HFFc6 (cell line): ENCODE measurements around the gene ATP6V0C. TPM values are rescaled to one million over a fixed set of nuclear protein-coding genes. Genes with fewer than 3 reads are reported as not detected.
A peak's percentile ranks its signal among the peaks of the same experiment; 100 is the strongest.

Experiments
- DNase-seq: peaks from one replicate; pipeline ENCODE4 v3.0.0-alpha.2; 2018
- H3K27ac Mint-ChIP-seq: 2 replicates; pipeline ENCODE4 v1.8.0; 2020; ENCODE audit warnings: mild to moderate bottlenecking, mixed read lengths
- H3K27me3 Mint-ChIP-seq: 2 replicates; pipeline ENCODE4 v1.8.0; 2021; ENCODE audit warnings: mild to moderate bottlenecking, moderate library complexity, mixed read lengths; ENCODE audit not compliant: insufficient read depth
- H3K36me3 Mint-ChIP-seq: 2 replicates; pipeline ENCODE4 v1.8.0; 2021; ENCODE audit warnings: low read depth, mixed read lengths
- H3K4me1 Mint-ChIP-seq: 2 replicates; pipeline ENCODE4 v1.8.0; 2020; ENCODE audit warnings: low read depth, mixed read lengths
- H3K4me3 Mint-ChIP-seq: 2 replicates; pipeline ENCODE4 v1.8.0; 2020; ENCODE audit warnings: mild to moderate bottlenecking, moderate library complexity, mixed read lengths
- H3K9me3 Mint-ChIP-seq: 2 replicates; pipeline ENCODE4 v1.8.0; 2020; ENCODE audit warnings: mild to moderate bottlenecking, mixed read lengths
- total RNA-seq, 6 experiments: library from RNA; stranded (reverse); fragmentation: NEBNext Ultra II Directional; extraction: Animal tissue kit (Norgen Biotek cat#: 25700); gene quantifications; 2 replicates in 1 of 6; 3 replicates in 5 of 6; pipeline ENCODE4 v1.2.3, GENCODE V29; 2021
- TF ChIP-seq, protein P1 (sequence below): fragments of 200-600 bp; sonication (generic); IDR thresholded peaks from 2 replicates; pipeline ENCODE4 v1.5.0; 2021; ENCODE audit warnings: antibody characterized with exemption, mild to moderate bottlenecking

The ATP6V0C gene
- total RNA-seq, 6 experiments from 2014 or later = 303 to 341 (median 309) TPM

DNA sequence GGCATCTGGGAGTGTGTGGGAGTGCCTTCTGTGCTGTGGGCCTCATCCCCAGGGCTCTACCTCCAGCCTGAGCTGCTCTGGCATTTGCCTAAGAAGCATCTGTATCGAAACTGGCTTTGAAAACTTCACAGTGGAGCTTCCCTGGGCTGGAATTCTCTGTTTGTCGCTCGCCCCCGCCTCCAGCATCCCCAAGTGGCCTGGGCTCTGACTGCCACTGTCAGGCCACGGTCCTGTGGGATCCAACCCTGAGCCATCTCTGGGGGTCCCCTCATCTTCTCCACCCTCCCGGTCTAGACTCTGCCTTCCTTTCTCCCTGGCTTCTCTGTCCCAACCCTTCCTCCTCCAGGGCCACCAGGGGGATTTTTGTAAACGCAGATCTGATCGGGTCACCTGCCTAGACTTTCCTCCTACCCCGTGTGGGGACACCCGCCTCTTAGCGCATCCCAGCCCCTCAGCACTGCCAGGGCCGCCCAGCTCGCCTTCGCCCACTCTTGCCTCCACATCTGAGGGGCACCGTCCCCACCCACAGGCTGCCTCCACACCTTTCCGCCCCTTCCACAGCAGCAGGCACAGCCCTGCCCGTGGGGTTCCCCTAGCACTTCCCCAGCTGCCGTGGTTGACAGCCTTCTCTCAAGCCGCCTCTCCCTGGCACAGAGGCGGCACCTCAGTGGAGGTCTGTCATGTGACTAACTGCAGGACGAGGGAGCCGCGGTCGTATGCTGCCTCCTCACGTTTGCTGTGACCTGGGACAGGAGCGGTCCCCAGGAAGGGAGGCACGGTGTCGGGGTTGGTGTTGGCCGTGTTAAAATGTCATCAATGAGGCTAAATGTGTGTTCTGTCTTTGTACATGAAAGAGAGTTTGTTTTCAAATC, 26.9 kb upstream of the ATP6V0C start:
- DNase-seq = peak; percentile 22
- TF ChIP-seq, protein P1, sequence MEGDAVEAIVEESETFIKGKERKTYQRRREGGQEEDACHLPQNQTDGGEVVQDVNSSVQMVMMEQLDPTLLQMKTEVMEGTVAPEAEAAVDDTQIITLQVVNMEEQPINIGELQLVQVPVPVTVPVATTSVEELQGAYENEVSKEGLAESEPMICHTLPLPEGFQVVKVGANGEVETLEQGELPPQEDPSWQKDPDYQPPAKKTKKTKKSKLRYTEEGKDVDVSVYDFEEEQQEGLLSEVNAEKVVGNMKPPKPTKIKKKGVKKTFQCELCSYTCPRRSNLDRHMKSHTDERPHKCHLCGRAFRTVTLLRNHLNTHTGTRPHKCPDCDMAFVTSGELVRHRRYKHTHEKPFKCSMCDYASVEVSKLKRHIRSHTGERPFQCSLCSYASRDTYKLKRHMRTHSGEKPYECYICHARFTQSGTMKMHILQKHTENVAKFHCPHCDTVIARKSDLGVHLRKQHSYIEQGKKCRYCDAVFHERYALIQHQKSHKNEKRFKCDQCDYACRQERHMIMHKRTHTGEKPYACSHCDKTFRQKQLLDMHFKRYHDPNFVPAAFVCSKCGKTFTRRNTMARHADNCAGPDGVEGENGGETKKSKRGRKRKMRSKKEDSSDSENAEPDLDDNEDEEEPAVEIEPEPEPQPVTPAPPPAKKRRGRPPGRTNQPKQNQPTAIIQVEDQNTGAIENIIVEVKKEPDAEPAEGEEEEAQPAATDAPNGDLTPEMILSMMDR = peak; percentile 4; the same call in 1 of the 2 replicates
- Mint-ChIP-seq H3K9me3 (no peaks in the 10 kb centered on the region), H3K27ac (peak overlapping the region; percentile 69), H3K36me3 (no peaks in the 10 kb centered on the region), H3K4me3 (0 out of 2 replicates have a peak overlapping the region, but pooled peaks have one; percentile 1), H3K27me3 (peaks cover 11% of the 10 kb centered on the region), H3K4me1 (peaks cover 30% of the 10 kb centered on the region)

DNA sequence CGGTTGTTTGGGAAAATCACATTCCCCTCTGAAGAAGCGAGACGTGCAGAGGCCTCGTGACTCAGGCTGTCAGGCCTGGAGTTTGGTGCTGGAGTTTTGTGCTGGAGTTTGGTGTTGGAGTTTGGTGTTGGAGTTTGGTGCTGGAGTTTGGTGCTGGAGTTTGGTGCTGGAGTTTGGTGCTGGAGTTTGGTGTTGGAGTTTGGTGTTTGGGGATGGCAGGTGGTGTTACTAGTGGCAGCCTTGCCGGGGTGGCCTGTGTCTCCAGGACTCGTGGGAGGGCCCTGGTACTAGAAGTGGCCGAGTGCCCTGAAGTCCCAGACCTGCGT, 26.3 kb upstream of the ATP6V0C start:
- Mint-ChIP-seq H3K4me3 (0 out of 2 replicates have a peak overlapping the region, but pooled peaks have one; percentile 1), H3K27me3 (peaks cover 11% of the 10 kb centered on the region), H3K27ac (peak overlapping the region; percentile 69), H3K4me1 (peaks cover 24% of the 10 kb centered on the region), H3K9me3 (no peaks in the 10 kb centered on the region), H3K36me3 (no peaks in the 10 kb centered on the region)
- no peak for DNase-seq
- TF ChIP-seq, protein P1 = no peak

DNA sequence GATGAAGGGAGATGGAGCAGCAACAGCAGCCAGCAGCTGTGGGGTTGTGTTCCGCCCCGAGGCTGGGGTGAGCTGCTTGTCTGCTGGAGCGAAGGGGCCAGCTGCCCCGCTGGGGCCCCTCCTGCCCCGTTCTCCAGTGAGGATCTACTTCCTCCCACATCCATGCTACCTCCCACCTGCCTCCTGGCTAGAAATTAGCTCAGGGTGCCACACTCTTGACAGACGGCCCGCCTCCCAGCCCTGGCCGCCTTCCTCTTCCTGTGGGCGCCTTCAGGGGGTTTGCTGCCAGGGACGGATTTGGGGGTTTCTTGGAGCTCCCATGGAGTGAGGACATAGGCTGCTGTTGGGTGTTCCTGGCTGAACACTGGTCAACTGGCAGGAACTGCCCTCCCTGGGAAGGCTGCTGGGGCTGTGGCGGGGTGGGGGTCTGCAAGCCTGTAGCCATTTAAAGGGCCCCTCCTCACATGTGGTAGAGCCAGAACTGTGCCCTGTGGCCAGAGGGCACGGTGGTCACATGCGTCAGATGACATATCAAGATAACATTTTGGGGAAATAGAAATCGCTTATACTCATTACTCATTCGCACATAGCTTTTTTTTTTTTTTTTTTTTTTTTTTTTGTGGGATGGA, 25.7 kb upstream of the ATP6V0C start:
- TF ChIP-seq, protein P1 = no peak
- no peaks in the 10 kb centered on the region for H3K36me3 Mint-ChIP-seq

DNA sequence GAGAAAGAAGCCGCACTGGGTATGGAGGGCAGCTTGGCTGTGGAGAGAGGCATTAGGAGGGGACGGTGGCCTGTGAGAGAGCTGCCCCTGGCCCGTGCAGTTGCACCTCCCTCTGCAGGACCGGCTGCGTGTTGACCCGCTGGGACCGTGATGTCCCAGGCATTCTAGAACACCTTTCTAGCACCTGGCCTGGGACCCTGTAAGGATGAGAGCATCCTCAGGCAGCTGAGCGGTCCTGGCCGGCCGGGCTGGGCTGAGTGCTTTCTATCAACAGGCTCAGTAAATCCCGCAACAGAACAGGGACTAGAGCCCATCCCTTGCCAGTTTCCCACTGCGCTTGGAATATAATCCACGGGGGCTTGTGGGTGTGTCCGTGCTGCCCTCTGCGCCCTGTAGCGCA, 24.2 kb upstream of the ATP6V0C start:
- Mint-ChIP-seq H3K27ac (no peak overlapping the region), H3K4me3 (no peak overlapping the region), H3K9me3 (no peaks in the 10 kb centered on the region), H3K4me1 (peaks cover 10% of the 10 kb centered on the region), H3K36me3 (no peaks in the 10 kb centered on the region), H3K27me3 (peaks cover 6% of the 10 kb centered on the region)
- TF ChIP-seq, protein P1 = no peak
- DNase-seq = no peak

More for the DNA sequence above, 25.7 kb upstream of the ATP6V0C start:
- H3K27me3 Mint-ChIP-seq = peaks cover 7% of the 10 kb centered on the region
- no peaks in the 10 kb centered on the region for H3K9me3 Mint-ChIP-seq
- H3K4me3 Mint-ChIP-seq = no peak overlapping the region
- DNase-seq = no peak
- H3K27ac Mint-ChIP-seq = no peak overlapping the region; the same call in 1 of the 2 replicates
- H3K4me1 Mint-ChIP-seq = peaks cover 18% of the 10 kb centered on the region

DNA sequence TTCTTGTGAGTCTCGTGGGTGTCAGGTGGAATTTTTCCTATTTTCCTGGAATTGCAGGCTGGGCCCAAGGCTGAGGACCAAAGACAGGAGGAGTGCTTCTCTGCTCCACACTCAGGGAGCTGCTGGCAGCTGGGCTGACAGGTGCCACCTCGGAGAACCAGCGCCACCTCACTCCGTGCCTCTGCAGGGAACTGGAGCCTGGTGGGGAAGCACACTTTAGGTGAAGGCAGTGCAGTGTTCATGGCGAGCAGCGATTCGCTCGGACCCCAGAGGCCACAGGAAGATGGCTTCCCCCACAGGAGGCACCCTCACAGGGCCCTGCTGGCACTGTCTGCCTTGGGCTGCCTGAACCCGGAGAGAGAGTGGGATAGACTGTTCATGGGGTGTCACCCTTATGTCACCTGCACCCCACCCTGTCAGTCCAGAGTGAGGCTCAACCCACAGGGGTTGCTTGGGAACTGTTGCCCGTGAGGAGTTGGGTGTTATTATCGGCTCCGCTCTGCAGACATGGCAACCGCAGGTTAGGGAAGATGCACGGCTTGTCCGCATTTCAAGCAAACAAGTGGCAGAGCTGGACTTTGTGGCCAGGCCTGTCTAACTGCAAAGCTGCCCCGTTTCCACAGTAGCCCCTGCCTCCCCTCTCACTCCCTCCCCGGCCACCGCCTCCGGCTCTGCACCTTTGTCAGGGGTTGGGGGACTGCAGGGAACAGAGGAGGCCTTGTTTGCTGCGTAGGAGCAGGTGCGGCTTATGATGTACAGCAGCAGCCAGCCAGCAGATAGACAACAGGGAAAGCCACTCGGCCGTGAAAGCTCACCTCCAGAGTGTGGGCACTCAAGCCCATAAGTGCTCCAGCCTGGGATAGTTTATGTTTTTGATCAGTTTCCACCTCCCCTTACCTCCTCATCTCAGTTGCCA, 23.3 kb upstream of the ATP6V0C start:
- H3K9me3 Mint-ChIP-seq = no peaks in the 10 kb centered on the region

More for the DNA sequence above, 23.3 kb upstream of the ATP6V0C start:
- TF ChIP-seq, protein P1 = no peak
- DNase-seq = no peak
- Mint-ChIP-seq H3K27me3 (peaks cover 6% of the 10 kb centered on the region), H3K36me3 (no peaks in the 10 kb centered on the region), H3K27ac (no peak overlapping the region), H3K4me3 (no peak overlapping the region), H3K4me1 (peaks cover 10% of the 10 kb centered on the region)
